Measurements from ENCODE around the gene NFE2L3.
"Not testable (repeated sequence)": the region's sequence is repeated elsewhere in the genome, so short reads cannot be mapped to it uniquely, and the experiment has no call there.

DNA sequence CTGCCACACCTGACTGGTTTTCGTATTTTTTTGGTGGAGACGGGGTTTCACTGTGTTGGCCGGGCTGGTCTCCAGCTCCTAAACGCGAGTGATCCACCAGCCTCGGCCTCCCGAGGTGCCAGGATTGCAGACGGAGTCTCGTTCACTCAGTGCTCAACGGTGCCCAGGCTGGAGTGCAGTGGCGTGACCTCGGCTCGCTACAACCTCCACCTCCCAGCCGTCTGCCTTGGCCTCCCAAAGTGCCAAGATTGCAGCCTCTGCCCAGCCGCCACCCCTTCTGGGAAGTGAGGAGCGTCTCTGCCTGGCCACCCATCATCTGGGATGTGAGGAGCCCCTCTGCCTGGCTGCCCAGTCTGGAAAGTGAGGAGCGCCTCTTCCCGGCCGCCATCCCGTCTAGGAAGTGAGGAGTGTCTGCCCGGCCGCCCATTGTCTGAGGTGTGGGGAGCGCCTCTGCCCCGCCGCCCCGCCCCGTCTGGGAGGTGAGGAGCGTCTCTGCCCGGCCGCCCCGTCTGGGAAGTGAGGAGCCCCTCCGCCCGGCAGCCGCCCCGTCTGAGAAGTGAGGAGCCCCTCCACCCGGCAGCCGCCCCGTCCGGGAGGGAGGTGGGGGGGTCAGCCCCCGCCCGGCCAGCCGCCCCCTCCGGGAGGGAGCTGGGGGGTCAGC lies 4.2 kb upstream of the NFE2L3 start:
- not testable (repeated sequence) for TF ChIP-seq EZH2phosphoT487 (IDR thresholded peaks at IDR 0.05; ENCODE audit: borderline replicate concordance, low read length); EZH2 (IDR thresholded peaks at IDR 0.05; ENCODE audit: low read length, unreplicated experiment)
- TF ChIP-seq, protein P1, sequence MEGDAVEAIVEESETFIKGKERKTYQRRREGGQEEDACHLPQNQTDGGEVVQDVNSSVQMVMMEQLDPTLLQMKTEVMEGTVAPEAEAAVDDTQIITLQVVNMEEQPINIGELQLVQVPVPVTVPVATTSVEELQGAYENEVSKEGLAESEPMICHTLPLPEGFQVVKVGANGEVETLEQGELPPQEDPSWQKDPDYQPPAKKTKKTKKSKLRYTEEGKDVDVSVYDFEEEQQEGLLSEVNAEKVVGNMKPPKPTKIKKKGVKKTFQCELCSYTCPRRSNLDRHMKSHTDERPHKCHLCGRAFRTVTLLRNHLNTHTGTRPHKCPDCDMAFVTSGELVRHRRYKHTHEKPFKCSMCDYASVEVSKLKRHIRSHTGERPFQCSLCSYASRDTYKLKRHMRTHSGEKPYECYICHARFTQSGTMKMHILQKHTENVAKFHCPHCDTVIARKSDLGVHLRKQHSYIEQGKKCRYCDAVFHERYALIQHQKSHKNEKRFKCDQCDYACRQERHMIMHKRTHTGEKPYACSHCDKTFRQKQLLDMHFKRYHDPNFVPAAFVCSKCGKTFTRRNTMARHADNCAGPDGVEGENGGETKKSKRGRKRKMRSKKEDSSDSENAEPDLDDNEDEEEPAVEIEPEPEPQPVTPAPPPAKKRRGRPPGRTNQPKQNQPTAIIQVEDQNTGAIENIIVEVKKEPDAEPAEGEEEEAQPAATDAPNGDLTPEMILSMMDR (conservative IDR thresholded peaks at IDR 0.05; ENCODE audit: low read depth, low read length), result not testable (repeated sequence)
